ENCODE measurements around the gene SCYGR8. TPM values are rescaled to one million over a fixed set of nuclear protein-coding genes. Genes with fewer than 3 reads are reported as not detected.

The SCYGR8 gene, protein sequence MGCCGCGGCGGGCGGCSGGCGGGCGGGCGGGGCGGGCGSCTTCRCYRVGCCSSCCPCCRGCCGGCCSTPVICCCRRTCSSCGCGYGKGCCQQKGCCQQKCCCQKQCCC
- not detected in 2 replicates for total RNA-seq

DNA sequence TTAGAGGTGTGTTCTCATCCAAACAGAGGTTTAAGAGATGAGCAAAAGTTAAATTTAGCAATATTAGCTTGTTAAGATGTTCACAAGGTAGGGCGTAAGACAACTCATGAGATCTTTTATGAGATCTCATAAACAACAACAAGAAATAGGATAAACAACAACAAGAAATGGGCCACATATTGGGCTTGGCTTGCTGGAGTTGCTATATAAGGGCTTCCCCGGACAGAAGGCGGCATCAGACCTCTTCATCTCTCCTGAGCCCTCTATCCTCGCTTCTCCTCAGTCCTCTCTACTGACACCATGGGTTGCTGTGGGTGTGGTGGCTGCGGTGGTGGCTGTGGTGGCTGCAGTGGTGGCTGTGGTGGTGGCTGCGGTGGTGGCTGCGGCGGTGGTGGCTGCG, at the start of gene SCYGR8:
TSS of gene SCYGR8 (plus strand) at position 301 of the 400 bp plus-strand sequence. CDS start at position 301, 0 bp downstream.

GRCh38 chr2:227717687-227718567, 27.8 kb upstream of the SCYGR8 start, which contains the start of gene SLC19A3:
Gene SLC19A3 (minus strand): TSS chr2:227718028. CDS start chr2:227702318, 15,710 bp downstream.

DNA sequence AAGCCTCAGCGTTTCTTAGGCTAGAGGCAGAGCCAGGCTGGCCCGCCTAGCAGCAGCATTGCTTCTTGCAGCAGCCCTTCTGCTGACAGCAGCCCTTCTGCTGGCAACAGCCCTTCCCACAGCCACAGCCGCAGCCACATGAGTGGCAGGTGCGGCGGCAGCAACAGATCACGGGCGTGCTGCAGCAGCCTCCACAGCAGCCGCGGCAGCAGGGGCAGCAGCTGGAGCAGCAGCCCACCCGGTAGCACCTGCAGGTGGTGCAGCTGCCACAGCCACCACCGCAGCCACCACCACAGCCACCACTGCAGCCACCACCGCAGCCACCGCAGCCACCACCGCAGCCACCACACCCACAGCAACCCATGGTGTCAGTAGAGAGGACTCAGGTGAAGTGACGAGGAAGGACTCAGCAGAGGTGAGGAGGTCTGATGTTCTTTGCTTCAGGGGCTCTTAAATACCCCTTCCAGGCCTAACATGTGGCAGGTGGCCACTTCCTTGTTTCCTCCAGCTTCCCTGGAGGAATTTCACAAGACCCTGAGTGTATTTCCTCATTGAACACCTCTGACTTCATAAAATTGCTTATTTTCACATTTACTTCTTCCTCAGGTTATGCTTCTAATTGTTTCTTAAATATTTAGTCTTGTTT, 21.2 kb upstream of the SCYGR8 start, which contains the start of gene SCYGR6:
TSS of gene SCYGR6 (minus strand) at position 364 of the 646 bp plus-strand sequence. CDS start at position 364, 0 bp downstream.

GRCh38 chr2:227728035-227728434, 17.7 kb upstream of the SCYGR8 start, which contains the start of gene SCYGR7:
Gene SCYGR7 (plus strand): TSS chr2:227728335. CDS start chr2:227728335, 0 bp downstream.

Other genes with a start within 250 kb of the SCYGR8 start
- gene SCYGR2, start 147.0 kb upstream of the SCYGR8 start, total RNA-seq: not detected in 2 replicates
- gene SCYGR3, start 131.1 kb upstream of the SCYGR8 start, total RNA-seq: not detected in 2 replicates
- not detected in 2 replicates for gene SCYGR4, start 128.4 kb upstream of the SCYGR8 start, total RNA-seq
- gene SCYGR5, start 79.1 kb upstream of the SCYGR8 start, total RNA-seq: not detected in 2 replicates
- gene SLC19A3, start 27.9 kb upstream of the SCYGR8 start, total RNA-seq: not detected in 2 replicates
- not detected in 2 replicates for gene SCYGR6, start 21.1 kb upstream of the SCYGR8 start, total RNA-seq
- gene SCYGR7, start 17.6 kb upstream of the SCYGR8 start, total RNA-seq: not detected in 2 replicates
- 0.18 and 0.86 TPM in 2 replicates for gene CCL20, start 67.9 kb downstream of the SCYGR8 start, total RNA-seq
- 2.8 and 9.8 TPM in 2 replicates for gene DAW1, start 125.7 kb downstream of the SCYGR8 start, total RNA-seq

Measured in myometrial cell (primary cell).